ENCODE results near the gene ZNF710. TPM values are rescaled to one million over a fixed set of nuclear protein-coding genes. Genes with fewer than 3 reads are reported as not detected.
A peak's percentile ranks its signal among the peaks of the same experiment; 100 is the strongest.

The ZNF710 gene
- total and polyA plus RNA-seq, 2 of the 13 experiments (the other 11 are each of a cell fraction or from before 2014, with no cell fraction given) = 4.7 to 20.6 TPM

- TF ChIP-seq GRHL1 (CRISPR knock-in tag; conservative IDR thresholded peaks at IDR 0.05) (no peak), PAX8 (CRISPR knock-in tag; IDR thresholded peaks at IDR 0.05; ENCODE audit: borderline replicate concordance) (no peak), ARID4A (CRISPR knock-in tag; IDR thresholded peaks at IDR 0.05; ENCODE audit: borderline replicate concordance) (peak; percentile 30; the same call in 1 of the 2 replicates), MED1 (CRISPR knock-in tag; IDR thresholded peaks at IDR 0.05) (peak; percentile 46; the same call in 1 of the 2 replicates), ZNF34 (CRISPR knock-in tag; IDR thresholded peaks at IDR 0.05; ENCODE audit: borderline replicate concordance) (no peak), TEAD3 (CRISPR knock-in tag; optimal IDR thresholded peaks at IDR 0.05; ENCODE audit: borderline replicate concordance) (peak; percentile 35), ZFY (CRISPR knock-in tag; IDR thresholded peaks at IDR 0.05) (no peak), CHD4 (IDR thresholded peaks at IDR 0.05; ENCODE audit: borderline replicate concordance, low read length) (no peak), ZBTB7A (CRISPR knock-in tag; IDR thresholded peaks at IDR 0.05) (no peak), LCORL (IDR thresholded peaks at IDR 0.05) (no peak), LCORL (CRISPR knock-in tag; IDR thresholded peaks at IDR 0.05) (peak; percentile 48; the same call in 1 of the 2 replicates), ZNF446 (CRISPR knock-in tag; IDR thresholded peaks at IDR 0.05) (no peak), IRX3 (CRISPR knock-in tag; IDR thresholded peaks at IDR 0.05; ENCODE audit: borderline replicate concordance, low read depth) (no peak), SMYD3 (CRISPR knock-in tag; IDR thresholded peaks at IDR 0.05) (no peak), CBFB (CRISPR knock-in tag; IDR thresholded peaks at IDR 0.05) (0 out of 2 replicates have a peak, but pooled peaks have one; percentile 58), REPIN1 (CRISPR knock-in tag; IDR thresholded peaks at IDR 0.05; ENCODE audit: borderline replicate concordance, low read depth) (0 out of 2 replicates have a peak, but pooled peaks have one; percentile 23), NR2C2 (CRISPR knock-in tag; IDR thresholded peaks at IDR 0.05; ENCODE audit: borderline replicate concordance) (no peak), FOXA3 (CRISPR knock-in tag; IDR thresholded peaks at IDR 0.05) (peak; percentile 66), ZC3H13 (CRISPR knock-in tag; IDR thresholded peaks at IDR 0.05) (no peak), SOX5 (CRISPR knock-in tag; IDR thresholded peaks at IDR 0.05; ENCODE audit: borderline replicate concordance) (peak; percentile 48; the same call in 1 of the 2 replicates), FOSL2 (CRISPR knock-in tag; IDR thresholded peaks at IDR 0.05) (peak; percentile 55), ERF (CRISPR knock-in tag; IDR thresholded peaks at IDR 0.05) (no peak), XBP1 (CRISPR knock-in tag; IDR thresholded peaks at IDR 0.05) (no peak), ZNF264 (CRISPR knock-in tag; IDR thresholded peaks at IDR 0.05) (no peak), SRSF9 (IDR thresholded peaks at IDR 0.05; ENCODE audit: borderline replicate concordance, insufficient read depth, low read depth, low read length, poor library complexity, severe bottlenecking) (no peak), SNAI1 (CRISPR knock-in tag; IDR thresholded peaks at IDR 0.05; ENCODE audit: borderline replicate concordance) (no peak), NR0B2 (CRISPR knock-in tag; IDR thresholded peaks at IDR 0.05) (no peak)
Observed at GRCh38 chr15:90095521-90095959, 94.4 kb downstream of the ZNF710 start (continued).

Data from HepG2 (cell line).